Endothelial cell of umbilical vein (primary cell): ENCODE results near the gene CYP4V2. TPM values are rescaled to one million over a fixed set of nuclear protein-coding genes. Genes with fewer than 3 reads are reported as not detected.

ENCODE experiments used
- BruUV-seq: library from RNA; stranded (reverse); fragments of 400-500 nt; replicated peaks from 2 replicates; lab custom pipeline; 2021; lab: Mats Ljungman, UMichigan
- CTCF ChIA-PET: fragments of 300-600, 350-600 bp; sonication (Branson Sonifier 250); formaldehyde crosslinking; loops from one replicate; lab custom pipeline; 2021; ENCODE audit warnings: antibody characterized with exemption, inconsistent platforms; lab: Charles Lee
- POLR2A ChIA-PET: fragments of 300-600, 350-600 bp; sonication (Branson Sonifier 250); formaldehyde crosslinking; loops from one replicate; lab custom pipeline; 2021; ENCODE audit warnings: antibody characterized with exemption, inconsistent platforms; lab: Charles Lee
- DNase-seq: peaks from one replicate; pipeline ENCODE4 v3.0.0-alpha.2; 2011; ENCODE audit warnings: low read depth, low spot score
- FAIRE-seq: peaks from 2 replicates; lab custom pipeline; 2011; peaks lifted over from hg19 to GRCh38; lab: Jason Lieb, UNC
- H2AFZ ChIP-seq: 2 replicates; pipeline ENCODE4 v1.6.0; 2012; ENCODE audit warnings: low read depth, low read length, control low read depth, inconsistent platforms
- H3K27ac ChIP-seq: 2 replicates; pipeline ENCODE4 v1.5.1; 2011; ENCODE audit warnings: low read depth, mild to moderate bottlenecking, control low read depth, low read length, moderate library complexity; ENCODE audit not compliant: insufficient read depth
- H3K27me3 ChIP-seq, 2 experiments: 2 replicates each; pipeline versions ENCODE4 v1.6.0 to v1.6.1; 2011; ENCODE audit warnings: low read length in 2 of 2, mixed read lengths in 1 of 2; ENCODE audit not compliant: control insufficient read depth in 2 of 2, insufficient read depth in 2 of 2
- H3K36me3 ChIP-seq, 2 experiments: 2 replicates in 1 of 2; 3 replicates in 1 of 2; pipeline ENCODE4 v1.5.1; 2011; ENCODE audit warnings: low read length in 2 of 2, mild to moderate bottlenecking in 1 of 2, moderate library complexity in 1 of 2; ENCODE audit not compliant: control insufficient read depth in 2 of 2, insufficient read depth in 2 of 2; ENCODE audit errors: extremely low read depth in 1 of 2
- H3K4me1 ChIP-seq: 3 replicates; pipeline ENCODE4 v1.5.1; 2011; ENCODE audit warnings: mild to moderate bottlenecking, low read length; ENCODE audit not compliant: control insufficient read depth, insufficient read depth; ENCODE audit errors: extremely low read depth
- H3K4me2 ChIP-seq: 2 replicates; pipeline ENCODE4 v1.6.1; 2011; ENCODE audit warnings: low read length, control low read depth, mixed read lengths; ENCODE audit not compliant: insufficient read depth
- H3K4me3 ChIP-seq, 3 experiments: fragments of 200-600 bp in 1 of 3; sonication (generic), shearing (Covaris generic) in 1 of 3; replicated peaks in 1 of 3; 2 replicates each; pipeline ENCODE4 v1.5.1; 2011 to 2016; ENCODE audit warnings: control low read depth in 3 of 3, low read length in 3 of 3, mild to moderate bottlenecking in 2 of 3, inconsistent platforms in 1 of 3, low read depth in 1 of 3, moderate library complexity in 1 of 3; ENCODE audit not compliant: insufficient read depth in 1 of 3
- H3K79me2 ChIP-seq: 2 replicates; pipeline ENCODE4 v1.6.0; 2012; ENCODE audit warnings: low read length, inconsistent platforms; ENCODE audit not compliant: control insufficient read depth, insufficient read depth
- H3K9ac ChIP-seq: replicated peaks from 2 replicates; pipeline ENCODE3; 2011; ENCODE audit warnings: low read length, control low read depth; ENCODE audit not compliant: insufficient read depth; ENCODE audit errors: extremely low read depth
- H3K9me1 ChIP-seq: replicated peaks from 3 replicates; pipeline ENCODE4 v1.6.0; 2011; ENCODE audit warnings: mild to moderate bottlenecking, low read length; ENCODE audit not compliant: control insufficient read depth, insufficient read depth; ENCODE audit errors: extremely low read depth
- H3K9me3 ChIP-seq: replicated peaks from 2 replicates; pipeline ENCODE4 v1.5.1; 2012; ENCODE audit warnings: low read length, inconsistent platforms; ENCODE audit not compliant: control insufficient read depth, insufficient read depth
- H4K20me1 ChIP-seq: replicated peaks from 2 replicates; pipeline ENCODE3; 2011; ENCODE audit warnings: mild to moderate bottlenecking, low read length; ENCODE audit not compliant: control insufficient read depth, insufficient read depth; ENCODE audit errors: extremely low read depth
- EZH2 ChIP-seq: IDR thresholded peaks from 2 replicates; pipeline ENCODE4 v1.6.1; 2012; ENCODE audit warnings: borderline replicate concordance, low read depth, mild to moderate bottlenecking, moderate library complexity, low read length, inconsistent platforms; ENCODE audit not compliant: severe bottlenecking
- FOS ChIP-seq: IDR thresholded peaks from 2 replicates; pipeline ENCODE4 v1.6.1; 2011; ENCODE audit warnings: mild to moderate bottlenecking, low read length, moderate library complexity, borderline replicate concordance; ENCODE audit not compliant: insufficient read depth
- GATA2 ChIP-seq: IDR thresholded peaks from 2 replicates; pipeline ENCODE4 v1.7.0; 2011; ENCODE audit warnings: low read depth, mild to moderate bottlenecking, moderate library complexity, mixed read lengths, low read length; ENCODE audit not compliant: insufficient read length, insufficient read depth
- JUN ChIP-seq: IDR thresholded peaks from 2 replicates; pipeline ENCODE4 v1.6.1; 2011; ENCODE audit warnings: borderline replicate concordance, low read depth; ENCODE audit not compliant: insufficient read length, insufficient read depth
- MAX ChIP-seq: IDR thresholded peaks from 2 replicates; pipeline ENCODE4 v1.6.1; 2011; ENCODE audit not compliant: insufficient read depth, insufficient read length
- MYC ChIP-seq: IDR thresholded peaks from one replicate; pipeline ENCODE4 v1.6.1; 2011; ENCODE audit warnings: mild to moderate bottlenecking, low read depth, low read length
- POLR2A ChIP-seq: IDR thresholded peaks from 2 replicates; pipeline ENCODE4 v1.6.1; 2012; ENCODE audit warnings: low read depth, mild to moderate bottlenecking, control low read depth, low read length
- POLR2AphosphoS5 ChIP-seq: IDR thresholded peaks from 2 replicates; pipeline ENCODE4 v1.6.1; 2012; ENCODE audit warnings: low read depth, mild to moderate bottlenecking, control low read depth, low read length, moderate library complexity; ENCODE audit not compliant: insufficient read depth
- dilution Hi-C: fragments of 300-500 bp; cut with MboI; formaldehyde crosslinking; loops from one replicate; pipeline ENCODE4 v1.15.0; 2019; ENCODE audit warnings: low sequenced_read_pairs; ENCODE audit not compliant: extremely low pct_ligation_motif_present
- intact Hi-C: fragments of 100-400 bp; cut with micrococcal nuclease; formaldehyde crosslinking; loops from one replicate; pipeline ENCODE4 v1.10.0; 2022
- polyA plus RNA-seq, 4 experiments: library from polyadenylated mRNA; depleted of rRNA in 3 of 4; stranded (reverse) in 3 of 4; unstranded in 1 of 4; fragments of >200 nt; gene quantifications; 2 replicates each; pipeline versions ENCODE4 v1.2.1 to v1.2.3, GENCODE V29; 2011 to 2012; ENCODE audit warnings: missing spikeins in 1 of 4
- total RNA-seq: library from RNA; stranded (reverse); gene quantifications from 2 replicates; pipeline ENCODE4 v1.2.3, GENCODE V29; 2021
- TF ChIP-seq, protein P1 (sequence below), 2 donors: IDR thresholded peaks; 1 replicate in 1 of 2; 2 replicates in 1 of 2; pipeline ENCODE4 v1.5.1; 2011; ENCODE audit warnings: low read length in 2 of 2, mild to moderate bottlenecking in 2 of 2, moderate library complexity in 2 of 2, control low read depth in 1 of 2, inconsistent platforms in 1 of 2, low read depth in 1 of 2; ENCODE audit not compliant: insufficient read depth in 1 of 2; ENCODE audit errors: extremely low read depth in 1 of 2

Gene CYP4V2
- total and polyA plus RNA-seq, 2 donors (not counting 3 experiments of a cell fraction or from before 2014, with no cell fraction given) = 0.28 to 1.7 TPM

- CTCF ChIA-PET = no interaction called here
- POLR2A ChIA-PET = no interaction called here
Observed at GRCh38 chr4:186240848-186241491, 49.6 kb downstream of the CYP4V2 start.

More at GRCh38 chr4:186240848-186241491, 49.6 kb downstream of the CYP4V2 start:
- intact Hi-C loops (no loop called here), dilution Hi-C loops (no loop called here)
- Histone ChIP-seq H2AFZ (no peak overlapping the region), H3K4me2 (no peak overlapping the region), H3K9me1 (no peaks in the 10 kb centered on the region), H4K20me1 (no peaks in the 10 kb centered on the region), H3K27me3 (no peaks in the 10 kb centered on the region), H3K36me3 (no peaks in the 10 kb centered on the region), H3K27ac (no peak overlapping the region), H3K9me3 (no peaks in the 10 kb centered on the region), H3K9ac (no peak overlapping the region), H3K79me2 (no peaks in the 10 kb centered on the region), H3K4me3 (no peak overlapping the region), H3K4me1 (no peaks in the 10 kb centered on the region)
- TF ChIP-seq EZH2 (no peak), POLR2AphosphoS5 (no peak), MYC (no peak), FOS (no peak), POLR2A (no peak), MAX (no peak), JUN (no peak), GATA2 (no peak)
- TF ChIP-seq, protein P1, sequence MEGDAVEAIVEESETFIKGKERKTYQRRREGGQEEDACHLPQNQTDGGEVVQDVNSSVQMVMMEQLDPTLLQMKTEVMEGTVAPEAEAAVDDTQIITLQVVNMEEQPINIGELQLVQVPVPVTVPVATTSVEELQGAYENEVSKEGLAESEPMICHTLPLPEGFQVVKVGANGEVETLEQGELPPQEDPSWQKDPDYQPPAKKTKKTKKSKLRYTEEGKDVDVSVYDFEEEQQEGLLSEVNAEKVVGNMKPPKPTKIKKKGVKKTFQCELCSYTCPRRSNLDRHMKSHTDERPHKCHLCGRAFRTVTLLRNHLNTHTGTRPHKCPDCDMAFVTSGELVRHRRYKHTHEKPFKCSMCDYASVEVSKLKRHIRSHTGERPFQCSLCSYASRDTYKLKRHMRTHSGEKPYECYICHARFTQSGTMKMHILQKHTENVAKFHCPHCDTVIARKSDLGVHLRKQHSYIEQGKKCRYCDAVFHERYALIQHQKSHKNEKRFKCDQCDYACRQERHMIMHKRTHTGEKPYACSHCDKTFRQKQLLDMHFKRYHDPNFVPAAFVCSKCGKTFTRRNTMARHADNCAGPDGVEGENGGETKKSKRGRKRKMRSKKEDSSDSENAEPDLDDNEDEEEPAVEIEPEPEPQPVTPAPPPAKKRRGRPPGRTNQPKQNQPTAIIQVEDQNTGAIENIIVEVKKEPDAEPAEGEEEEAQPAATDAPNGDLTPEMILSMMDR (IDR thresholded peaks at IDR 0.05; ENCODE audit: extremely low read depth in 1 of 2, insufficient read depth in 1 of 2, low read depth in 1 of 2, low read length in 2 of 2) = no peak
- DNase-seq (no peak), FAIRE-seq (no peak)
- BruUV-seq = no TSS peak
